Measurements from ENCODE around the gene TSPAN14.
"Not testable (repeated sequence)": the region's sequence is repeated elsewhere in the genome, so short reads cannot be mapped to it uniquely, and the experiment has no call there.

Gene TSPAN14

DNA sequence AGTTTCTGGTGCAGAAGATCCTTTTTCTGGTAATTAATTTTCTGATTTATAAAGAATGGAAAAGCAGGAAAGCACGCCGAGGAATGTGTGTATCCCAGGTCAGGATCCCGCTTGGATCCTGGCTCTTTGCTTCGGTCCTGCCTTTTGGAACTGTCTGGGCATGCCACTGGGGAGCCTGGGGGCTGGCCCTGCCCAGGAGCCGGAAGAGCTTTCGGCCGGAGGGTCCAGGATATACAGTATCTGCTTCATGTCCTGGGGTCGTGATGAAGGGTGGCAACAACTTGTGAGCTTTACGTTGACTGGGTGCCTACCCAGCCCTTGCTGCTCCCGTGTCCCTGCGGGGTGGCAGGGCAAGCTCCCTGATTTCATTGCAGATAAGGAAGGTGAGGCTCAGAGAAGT lies 86.0 kb downstream of the TSPAN14 start:
- H3K9me3 ChIP-seq (ENCODE audit: control insufficient read depth, low read length): no peaks in the 10 kb centered on the region
- WGBS, 2 experiments (ENCODE audit: insufficient coverage in 2 of 2): 94% methylated on average over 10 to 11 of the region's 11 CpGs

DNA sequence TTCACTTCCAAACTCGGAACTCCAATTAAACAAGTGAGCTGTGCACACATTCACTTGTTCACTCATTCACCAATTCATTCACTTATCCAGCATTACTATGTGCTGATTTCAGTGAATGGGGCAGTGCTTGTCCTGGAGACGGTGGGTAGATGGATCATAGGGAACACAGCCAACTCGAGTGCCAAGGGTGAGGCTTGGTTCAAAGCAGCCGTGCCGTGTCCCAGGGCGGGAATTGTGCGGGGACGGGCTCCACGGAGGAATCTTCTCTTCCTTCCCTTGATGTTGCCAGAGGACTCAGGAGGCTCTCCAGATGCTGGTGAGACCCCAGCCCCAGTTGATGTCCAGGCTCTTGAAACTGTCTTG lies 86.5 kb downstream of the TSPAN14 start:
- Histone ChIP-seq H3K36me3 (ENCODE audit: control insufficient read depth, insufficient read depth, low read length) (no peaks in the 10 kb centered on the region), H3K4me3 (ENCODE audit: extremely low read depth, insufficient read depth, low read length, poor library complexity, severe bottlenecking) (no peak overlapping the region), H3K27ac (ENCODE audit: low read depth, low read length, severe bottlenecking) (no peak overlapping the region), H3K4me1 (ENCODE audit: control insufficient read depth, insufficient read depth, low read length, poor library complexity, severe bottlenecking) (peaks cover 19% of the 10 kb centered on the region), H3K9me3 (ENCODE audit: control insufficient read depth, low read length) (no peaks in the 10 kb centered on the region)
- WGBS, 2 experiments (ENCODE audit: insufficient coverage in 2 of 2): 94 to 97% methylated on average over 9 of the region's 9 CpGs

More for the DNA sequence above, 86.0 kb downstream of the TSPAN14 start:
- Histone ChIP-seq H3K4me3 (ENCODE audit: extremely low read depth, insufficient read depth, low read length, poor library complexity, severe bottlenecking) (no peak overlapping the region), H3K27ac (ENCODE audit: low read depth, low read length, severe bottlenecking) (no peak overlapping the region), H3K4me1 (ENCODE audit: control insufficient read depth, insufficient read depth, low read length, poor library complexity, severe bottlenecking) (peaks cover 19% of the 10 kb centered on the region), H3K36me3 (ENCODE audit: control insufficient read depth, insufficient read depth, low read length) (no peaks in the 10 kb centered on the region)

DNA sequence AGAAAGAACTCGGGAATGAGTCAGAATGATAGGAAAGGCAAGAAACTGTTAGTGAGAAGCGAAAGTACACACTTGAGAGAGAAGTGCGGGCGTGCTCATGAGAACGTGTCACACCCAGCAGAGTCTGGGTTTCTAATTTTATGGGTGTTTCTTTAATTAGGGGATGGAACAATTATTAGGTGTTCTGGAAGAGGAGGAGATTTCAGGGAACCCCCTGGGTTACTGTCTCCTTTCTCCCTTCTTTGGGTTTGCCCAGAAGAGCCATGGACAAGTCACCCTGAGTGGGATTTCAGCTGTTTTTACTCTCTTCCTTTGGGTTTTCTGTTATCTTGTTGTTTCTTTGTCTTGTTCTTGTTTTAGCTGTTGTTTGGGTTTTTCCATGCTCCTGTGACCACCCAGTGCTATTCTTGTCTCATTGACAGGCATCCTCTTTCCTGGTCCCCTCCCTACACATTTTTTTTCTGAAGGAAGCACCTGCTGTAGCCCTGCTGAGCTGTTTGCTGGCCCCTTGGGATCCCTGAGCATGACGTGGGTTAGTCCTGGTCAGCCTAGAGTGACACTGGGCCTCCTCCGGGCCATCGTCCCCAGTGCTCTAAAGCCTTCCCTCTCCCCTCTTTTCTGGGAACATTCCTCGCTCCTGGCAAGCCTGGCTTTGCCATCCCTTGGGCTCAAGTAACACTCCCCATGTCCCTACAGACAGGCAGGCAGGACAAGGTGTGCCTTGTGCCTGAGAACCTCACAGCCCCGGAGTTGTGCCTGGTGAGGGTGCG lies 87.1 kb downstream of the TSPAN14 start:
- no peaks in the 10 kb centered on the region for H3K36me3 ChIP-seq (ENCODE audit: control insufficient read depth, insufficient read depth, low read length)
- H3K27ac ChIP-seq (ENCODE audit: low read depth, low read length, severe bottlenecking): no peak overlapping the region
- WGBS, 2 experiments (ENCODE audit: insufficient coverage in 2 of 2): 87 to 93% methylated on average over 9 of the region's 11 CpGs
- H3K9me3 ChIP-seq (ENCODE audit: control insufficient read depth, low read length): no peaks in the 10 kb centered on the region
- H3K4me1 ChIP-seq (ENCODE audit: control insufficient read depth, insufficient read depth, low read length, poor library complexity, severe bottlenecking): peaks cover 19% of the 10 kb centered on the region
- no peak overlapping the region for H3K4me3 ChIP-seq (ENCODE audit: extremely low read depth, insufficient read depth, low read length, poor library complexity, severe bottlenecking)

DNA sequence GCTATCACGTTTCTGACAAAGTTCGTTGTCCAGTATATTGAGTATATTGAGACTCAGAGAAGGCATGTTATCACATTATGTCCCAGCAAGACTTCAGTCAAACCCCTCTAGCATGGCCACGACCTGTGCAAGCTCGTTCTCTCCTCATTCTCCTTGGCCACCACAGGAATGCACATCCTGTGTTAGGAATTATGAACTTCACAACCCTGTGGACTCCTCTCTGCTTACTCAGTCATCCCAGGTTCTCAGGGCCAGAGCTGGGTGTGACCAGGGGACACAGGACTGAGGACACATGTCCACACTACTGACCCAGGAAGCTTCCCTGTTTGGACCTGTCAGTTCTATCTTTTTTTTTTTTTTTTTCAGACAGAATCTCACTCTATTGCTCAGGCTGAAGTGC lies 87.9 kb downstream of the TSPAN14 start:
- H3K36me3 ChIP-seq (ENCODE audit: control insufficient read depth, insufficient read depth, low read length): no peaks in the 10 kb centered on the region
- H3K27ac ChIP-seq (ENCODE audit: low read depth, low read length, severe bottlenecking): no peak overlapping the region
- H3K4me1 ChIP-seq (ENCODE audit: control insufficient read depth, insufficient read depth, low read length, poor library complexity, severe bottlenecking): peaks cover 14% of the 10 kb centered on the region
- 100% methylated on average over 2 of the region's 4 CpGs for WGBS, 2 experiments (ENCODE audit: insufficient coverage in 2 of 2)
- no peaks in the 10 kb centered on the region for H3K9me3 ChIP-seq (ENCODE audit: control insufficient read depth, low read length)
- no peak overlapping the region for H3K4me3 ChIP-seq (ENCODE audit: extremely low read depth, insufficient read depth, low read length, poor library complexity, severe bottlenecking)

DNA sequence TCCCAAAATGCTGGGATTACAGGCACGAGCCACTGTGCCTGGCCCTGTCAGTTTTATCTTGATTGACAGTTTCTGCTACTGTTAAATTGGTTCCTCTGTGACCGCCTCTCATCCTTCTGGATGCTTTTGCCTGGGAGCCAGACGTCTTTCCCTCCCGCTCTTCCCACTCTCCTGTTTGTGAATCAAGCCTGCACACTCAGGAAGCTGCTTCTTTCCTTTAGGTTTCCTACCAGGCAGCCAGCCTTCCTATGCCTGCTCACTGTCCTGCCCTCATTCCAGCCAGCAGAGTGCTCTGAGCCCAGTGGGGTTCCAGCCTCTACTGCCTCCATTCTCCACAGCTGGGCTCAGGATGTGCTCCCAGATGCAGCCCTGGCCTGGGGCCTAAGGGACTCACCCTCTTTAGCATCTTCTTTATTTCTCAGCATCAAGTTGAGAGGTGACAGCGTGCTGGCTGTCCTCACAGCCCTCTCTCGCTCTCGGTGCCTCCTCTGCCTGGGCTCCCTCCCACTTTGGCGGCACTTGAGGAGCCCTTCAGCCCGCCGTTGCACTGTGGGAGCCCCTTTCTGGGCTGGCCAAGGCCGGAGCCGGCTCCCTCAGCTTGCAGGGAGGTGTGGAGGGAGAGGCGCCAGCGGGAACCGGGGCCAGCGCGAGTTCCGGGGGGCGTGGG lies 88.7 kb downstream of the TSPAN14 start:
- WGBS, 2 experiments (ENCODE audit: insufficient coverage in 2 of 2): 92 to 98% methylated on average over 9 to 15 of the region's 19 CpGs

DNA sequence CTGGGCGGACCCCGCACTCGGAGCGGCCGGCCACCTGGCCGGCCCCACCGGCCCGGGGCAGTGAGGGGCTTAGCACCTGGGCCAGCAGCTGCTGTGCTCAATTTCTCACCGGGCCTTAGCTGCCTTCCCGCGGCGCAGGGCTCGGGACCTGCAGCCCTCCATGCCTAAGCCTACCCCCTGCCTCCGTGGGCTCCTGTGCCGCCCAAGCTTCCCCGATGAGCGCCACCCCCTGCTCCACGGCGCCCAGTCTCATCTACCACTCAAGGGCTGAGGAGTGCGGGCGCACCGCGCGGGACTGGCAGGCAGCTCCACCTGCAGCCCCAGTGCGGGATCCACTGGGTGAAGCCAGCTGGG lies 89.2 kb downstream of the TSPAN14 start:
- not testable (repeated sequence) for H3K4me3 ChIP-seq (ENCODE audit: extremely low read depth, insufficient read depth, low read length, poor library complexity, severe bottlenecking); H3K4me1 ChIP-seq (ENCODE audit: control insufficient read depth, insufficient read depth, low read length, poor library complexity, severe bottlenecking); H3K36me3 ChIP-seq (ENCODE audit: control insufficient read depth, insufficient read depth, low read length); H3K9me3 ChIP-seq (ENCODE audit: control insufficient read depth, low read length); H3K27ac ChIP-seq (ENCODE audit: low read depth, low read length, severe bottlenecking)
- 96 to 98% methylated on average over 10 to 20 of the region's 25 CpGs for WGBS, 2 experiments (ENCODE audit: insufficient coverage in 2 of 2)

More for the DNA sequence above, 88.7 kb downstream of the TSPAN14 start:
- Histone ChIP-seq H3K36me3 (ENCODE audit: control insufficient read depth, insufficient read depth, low read length) (no peaks in the 10 kb centered on the region), H3K4me1 (ENCODE audit: control insufficient read depth, insufficient read depth, low read length, poor library complexity, severe bottlenecking) (peaks cover 9% of the 10 kb centered on the region), H3K27ac (ENCODE audit: low read depth, low read length, severe bottlenecking) (no peak overlapping the region), H3K9me3 (ENCODE audit: control insufficient read depth, low read length) (no peaks in the 10 kb centered on the region), H3K4me3 (ENCODE audit: extremely low read depth, insufficient read depth, low read length, poor library complexity, severe bottlenecking) (no peak overlapping the region)

DNA sequence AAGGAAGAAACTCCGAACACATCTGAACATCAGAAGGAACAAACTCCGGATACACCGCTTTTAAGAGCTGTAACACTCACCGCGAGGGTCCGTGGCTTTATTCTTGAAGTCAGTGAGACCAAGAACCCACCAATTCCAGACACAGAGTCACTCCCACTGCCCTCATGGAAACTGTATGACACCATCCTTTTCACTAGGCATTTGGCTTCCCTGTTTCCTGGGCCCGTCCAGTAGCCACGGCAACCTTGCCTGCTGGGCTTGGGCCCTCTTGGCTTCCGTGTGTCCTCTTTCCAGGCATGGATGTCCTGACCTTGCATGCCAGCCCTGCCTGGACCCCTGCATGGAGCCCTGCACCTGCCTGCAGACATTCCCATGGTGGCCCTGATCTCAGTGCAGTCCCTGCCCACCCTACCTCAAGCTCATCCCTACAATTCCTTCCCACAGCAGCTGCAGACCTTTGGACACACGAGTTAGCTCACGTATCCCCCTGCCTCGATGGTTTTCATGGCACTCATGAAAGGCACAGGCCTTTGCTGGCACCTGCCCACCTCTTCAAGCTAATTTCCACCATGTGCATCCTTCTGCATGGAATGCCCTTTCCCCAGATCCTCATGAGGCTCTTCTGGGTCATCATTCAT lies 90.3 kb downstream of the TSPAN14 start:
- WGBS, 2 experiments (ENCODE audit: insufficient coverage in 2 of 2): 81 to 84% methylated on average over 11 to 12 of the region's 12 CpGs

DNA sequence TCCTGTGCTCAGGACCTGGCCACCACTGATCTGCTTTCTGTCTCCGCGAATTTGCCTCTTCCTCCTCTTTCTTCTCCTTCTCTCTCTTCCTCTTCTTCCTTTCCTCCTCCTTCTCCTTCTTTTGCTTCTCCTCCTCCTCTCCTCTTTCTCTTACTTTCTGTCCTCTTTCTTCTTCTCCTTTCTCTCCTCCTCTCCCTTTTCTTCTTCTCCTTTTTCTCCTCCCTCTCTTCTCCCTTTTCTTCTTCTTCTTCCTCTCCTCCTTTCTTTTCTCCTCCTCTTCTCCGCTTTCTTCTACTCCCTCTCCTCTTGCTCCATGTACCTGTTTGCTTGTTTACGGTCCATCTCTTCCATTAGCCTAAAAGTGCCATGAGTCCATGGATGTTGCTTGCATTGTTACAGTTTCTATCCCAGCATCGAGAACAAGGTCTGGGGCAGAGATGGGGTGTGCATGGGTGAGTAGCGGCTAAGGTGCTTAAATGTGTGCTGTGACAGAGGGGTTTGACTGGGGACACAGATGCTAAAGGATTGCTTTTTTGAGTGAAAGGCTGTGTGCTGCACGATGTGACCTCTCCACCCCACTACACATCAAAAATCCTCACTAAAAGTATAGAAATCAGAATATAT lies 91.3 kb downstream of the TSPAN14 start:
- no peaks in the 10 kb centered on the region for H3K9me3 ChIP-seq (ENCODE audit: control insufficient read depth, low read length)
- peaks cover 9% of the 10 kb centered on the region for H3K4me1 ChIP-seq (ENCODE audit: control insufficient read depth, insufficient read depth, low read length, poor library complexity, severe bottlenecking)
- H3K27ac ChIP-seq (ENCODE audit: low read depth, low read length, severe bottlenecking): no peak overlapping the region
- no peak overlapping the region for H3K4me3 ChIP-seq (ENCODE audit: extremely low read depth, insufficient read depth, low read length, poor library complexity, severe bottlenecking)
- WGBS, 2 experiments (ENCODE audit: insufficient coverage in 2 of 2): 95 to 100% methylated on average over 5 of the region's 7 CpGs
- H3K36me3 ChIP-seq (ENCODE audit: control insufficient read depth, insufficient read depth, low read length): no peaks in the 10 kb centered on the region

More for the DNA sequence above, 90.3 kb downstream of the TSPAN14 start:
- Histone ChIP-seq H3K27ac (ENCODE audit: low read depth, low read length, severe bottlenecking) (no peak overlapping the region), H3K4me3 (ENCODE audit: extremely low read depth, insufficient read depth, low read length, poor library complexity, severe bottlenecking) (no peak overlapping the region), H3K4me1 (ENCODE audit: control insufficient read depth, insufficient read depth, low read length, poor library complexity, severe bottlenecking) (peaks cover 9% of the 10 kb centered on the region), H3K36me3 (ENCODE audit: control insufficient read depth, insufficient read depth, low read length) (no peaks in the 10 kb centered on the region), H3K9me3 (ENCODE audit: control insufficient read depth, low read length) (no peaks in the 10 kb centered on the region)

DNA sequence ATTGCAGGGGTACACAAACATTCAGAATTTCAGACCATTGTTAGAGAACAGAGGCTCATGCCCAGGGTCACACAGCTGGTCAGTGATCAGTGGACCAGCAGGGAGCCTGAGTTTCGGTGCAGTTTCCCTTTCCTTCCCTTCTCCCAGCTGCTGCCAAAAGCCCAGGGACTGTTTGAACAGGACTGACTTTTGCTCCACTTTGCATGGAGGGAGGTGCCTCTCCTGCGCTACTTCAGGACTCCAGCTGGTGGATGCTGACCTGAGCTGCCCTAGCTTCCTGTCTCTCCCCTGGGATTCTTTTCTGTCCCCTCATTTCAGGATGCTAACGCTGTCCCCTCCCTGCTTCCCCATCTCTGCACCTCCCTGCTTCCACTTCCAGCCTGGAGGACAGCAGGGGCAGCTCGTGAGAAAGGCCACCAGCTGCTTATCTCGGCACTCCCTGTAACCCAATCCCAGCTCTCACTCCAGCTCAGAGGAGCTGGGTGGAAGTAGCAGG lies 98.1 kb downstream of the TSPAN14 start:
- Histone ChIP-seq H3K4me1 (ENCODE audit: control insufficient read depth, insufficient read depth, low read length, poor library complexity, severe bottlenecking) (no peaks in the 10 kb centered on the region), H3K4me3 (ENCODE audit: extremely low read depth, insufficient read depth, low read length, poor library complexity, severe bottlenecking) (no peak overlapping the region), H3K27ac (ENCODE audit: low read depth, low read length, severe bottlenecking) (no peak overlapping the region), H3K9me3 (ENCODE audit: control insufficient read depth, low read length) (no peaks in the 10 kb centered on the region), H3K36me3 (ENCODE audit: control insufficient read depth, insufficient read depth, low read length) (no peaks in the 10 kb centered on the region)
- 22 to 35% methylated on average over 4 of the region's 5 CpGs for WGBS, 2 experiments (ENCODE audit: insufficient coverage in 2 of 2)

DNA sequence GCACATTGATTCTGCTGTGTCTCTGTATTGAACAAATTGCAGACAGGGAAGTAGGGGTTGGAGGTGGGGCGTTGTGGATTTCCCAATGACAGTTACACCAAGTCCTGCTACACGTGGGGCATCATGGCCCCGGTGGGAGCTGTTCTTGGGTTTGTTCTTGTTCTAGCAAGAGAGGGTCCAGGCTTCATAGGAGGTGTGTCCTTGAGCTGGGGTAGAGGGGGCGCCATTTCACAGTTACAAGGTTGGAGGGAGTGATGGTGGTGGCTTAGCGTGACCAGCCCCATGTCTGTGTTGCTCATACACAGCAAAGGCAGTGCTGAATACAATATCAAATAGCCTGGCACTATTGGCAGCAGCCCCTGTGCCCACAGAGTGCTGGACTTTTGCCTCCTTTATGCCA lies 99.3 kb downstream of the TSPAN14 start:
- Histone ChIP-seq H3K4me3 (ENCODE audit: extremely low read depth, insufficient read depth, low read length, poor library complexity, severe bottlenecking) (no peak overlapping the region), H3K9me3 (ENCODE audit: control insufficient read depth, low read length) (no peaks in the 10 kb centered on the region), H3K27ac (ENCODE audit: low read depth, low read length, severe bottlenecking) (no peak overlapping the region), H3K4me1 (ENCODE audit: control insufficient read depth, insufficient read depth, low read length, poor library complexity, severe bottlenecking) (no peaks in the 10 kb centered on the region), H3K36me3 (ENCODE audit: control insufficient read depth, insufficient read depth, low read length) (no peaks in the 10 kb centered on the region)
- 90 to 100% methylated on average over 2 to 5 of the region's 5 CpGs for WGBS, 2 experiments (ENCODE audit: insufficient coverage in 2 of 2)
